ENCODE results near the gene F13A1.

Gene F13A1

DNA sequence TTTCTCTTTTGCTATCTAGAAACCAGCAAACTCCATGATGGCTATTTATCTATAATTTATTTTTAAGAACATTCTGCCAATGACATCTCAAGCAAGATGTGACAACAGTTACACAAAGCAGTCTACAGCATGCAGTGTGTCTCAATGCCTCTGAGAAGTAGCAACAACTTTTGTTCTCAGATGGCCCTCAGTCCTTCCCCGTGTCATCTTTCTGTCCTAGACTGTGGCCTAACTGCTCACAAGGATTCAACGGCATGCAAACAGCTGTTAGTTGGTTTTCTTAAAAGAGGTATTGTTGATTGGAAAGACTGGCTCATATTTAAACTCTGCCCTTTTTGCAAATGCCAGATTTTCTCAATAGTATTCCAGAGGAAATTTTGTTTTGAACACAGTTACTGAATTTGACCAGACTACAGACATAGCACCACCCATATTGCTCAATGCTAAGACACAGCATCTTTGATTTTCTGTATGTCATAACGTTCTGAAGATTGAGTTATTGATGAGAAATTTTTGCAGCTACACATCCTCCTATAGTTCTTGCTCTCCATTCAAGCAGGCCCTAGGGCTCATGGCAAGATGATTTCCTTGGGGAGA, 26.1 kb upstream of the F13A1 start:
- TF ChIP-seq, protein P1, sequence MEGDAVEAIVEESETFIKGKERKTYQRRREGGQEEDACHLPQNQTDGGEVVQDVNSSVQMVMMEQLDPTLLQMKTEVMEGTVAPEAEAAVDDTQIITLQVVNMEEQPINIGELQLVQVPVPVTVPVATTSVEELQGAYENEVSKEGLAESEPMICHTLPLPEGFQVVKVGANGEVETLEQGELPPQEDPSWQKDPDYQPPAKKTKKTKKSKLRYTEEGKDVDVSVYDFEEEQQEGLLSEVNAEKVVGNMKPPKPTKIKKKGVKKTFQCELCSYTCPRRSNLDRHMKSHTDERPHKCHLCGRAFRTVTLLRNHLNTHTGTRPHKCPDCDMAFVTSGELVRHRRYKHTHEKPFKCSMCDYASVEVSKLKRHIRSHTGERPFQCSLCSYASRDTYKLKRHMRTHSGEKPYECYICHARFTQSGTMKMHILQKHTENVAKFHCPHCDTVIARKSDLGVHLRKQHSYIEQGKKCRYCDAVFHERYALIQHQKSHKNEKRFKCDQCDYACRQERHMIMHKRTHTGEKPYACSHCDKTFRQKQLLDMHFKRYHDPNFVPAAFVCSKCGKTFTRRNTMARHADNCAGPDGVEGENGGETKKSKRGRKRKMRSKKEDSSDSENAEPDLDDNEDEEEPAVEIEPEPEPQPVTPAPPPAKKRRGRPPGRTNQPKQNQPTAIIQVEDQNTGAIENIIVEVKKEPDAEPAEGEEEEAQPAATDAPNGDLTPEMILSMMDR (IDR thresholded peaks at IDR 0.05; ENCODE audit: insufficient read depth, low read length, missing control alignments) = no peak
- H3K4me3 ChIP-seq (ENCODE audit: low read depth, low read length) = no peak overlapping the region
- POLR2A ChIA-PET = no interaction called here
- DNase-seq (ENCODE audit: low read depth, low spot score) = no peak
- CTCF ChIA-PET = no interaction called here

DNA sequence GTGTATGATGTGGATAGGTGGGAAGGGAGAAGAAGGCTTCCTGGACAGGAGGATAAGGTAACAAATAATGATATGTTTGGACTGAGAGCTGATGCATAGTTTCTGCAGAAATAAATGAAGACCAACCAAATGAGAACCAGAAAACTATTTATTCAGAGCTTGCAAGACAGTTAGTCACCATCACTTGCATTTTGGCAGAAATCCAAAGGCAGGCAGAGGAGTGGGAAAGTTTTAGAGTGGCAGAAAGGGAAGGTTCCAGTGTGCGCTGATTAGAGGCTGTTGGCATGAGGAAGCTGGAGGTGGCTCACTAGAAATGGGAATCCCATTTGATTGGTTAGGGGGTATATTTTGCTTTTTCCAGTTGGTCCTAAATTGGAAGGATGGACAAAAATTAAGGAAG, 13.0 kb upstream of the F13A1 start:
- H3K4me3 ChIP-seq (ENCODE audit: low read depth, low read length) = no peak overlapping the region
- ChIA-PET CTCF (no interaction called here), POLR2A (no interaction called here)
- peak; percentile 24 for DNase-seq (ENCODE audit: low read depth, low spot score)
- TF ChIP-seq, protein P1 (IDR thresholded peaks at IDR 0.05; ENCODE audit: insufficient read depth, low read length, missing control alignments) = no peak

- TF ChIP-seq, protein P1 (IDR thresholded peaks at IDR 0.05; ENCODE audit: insufficient read depth, low read length, missing control alignments) = no peak
- DNase-seq (ENCODE audit: low read depth, low spot score) = no peak
- H3K4me3 ChIP-seq (ENCODE audit: low read depth, low read length) = no peak overlapping the region
- ChIA-PET POLR2A (no interaction called here), CTCF (no interaction called here)
Measured at GRCh38 chr6:6332811-6333244, 12.4 kb upstream of the F13A1 start.

DNA sequence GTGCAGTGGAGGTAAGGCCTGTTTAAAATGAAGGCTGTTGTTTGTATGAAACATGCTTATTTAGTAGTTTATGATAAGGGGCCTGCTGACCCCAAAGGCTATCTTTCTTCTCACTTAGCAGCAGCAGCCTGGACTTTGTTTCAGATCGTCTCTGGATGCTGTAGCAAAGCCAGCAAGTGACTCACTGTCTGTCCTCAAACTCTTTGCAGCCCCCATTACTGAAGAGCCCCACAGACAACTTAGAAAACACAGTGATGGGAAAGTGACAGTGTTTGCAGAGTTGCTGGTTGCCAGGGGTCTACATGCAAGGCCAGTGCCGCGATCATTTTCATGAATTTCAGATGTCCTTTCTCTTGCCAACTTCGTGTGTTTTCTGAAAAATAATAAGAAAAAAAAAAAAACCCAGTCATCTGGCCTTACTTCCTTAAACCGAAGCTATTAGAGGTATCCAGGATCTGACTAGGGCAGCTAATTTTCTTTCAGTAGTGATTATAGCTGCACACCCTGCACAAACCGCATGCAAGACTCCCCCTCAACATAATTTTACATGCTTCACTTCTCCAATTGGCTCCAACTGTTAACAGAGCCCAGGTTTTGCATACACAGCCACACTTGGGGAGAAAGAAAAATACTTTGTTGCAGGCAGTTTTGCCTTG, 11.6 kb upstream of the F13A1 start:
- TF ChIP-seq, protein P1 (IDR thresholded peaks at IDR 0.05; ENCODE audit: insufficient read depth, low read length, missing control alignments) = no peak
- ChIA-PET CTCF (no interaction called here), POLR2A (no interaction called here)
- no peak for DNase-seq (ENCODE audit: low read depth, low spot score)
- no peak overlapping the region for H3K4me3 ChIP-seq (ENCODE audit: low read depth, low read length)

GRCh38 chr6:6331393-6331792, 10.9 kb upstream of the F13A1 start:
- H3K4me3 ChIP-seq (ENCODE audit: low read depth, low read length) = no peak overlapping the region
- CTCF ChIA-PET = no interaction called here

DNA sequence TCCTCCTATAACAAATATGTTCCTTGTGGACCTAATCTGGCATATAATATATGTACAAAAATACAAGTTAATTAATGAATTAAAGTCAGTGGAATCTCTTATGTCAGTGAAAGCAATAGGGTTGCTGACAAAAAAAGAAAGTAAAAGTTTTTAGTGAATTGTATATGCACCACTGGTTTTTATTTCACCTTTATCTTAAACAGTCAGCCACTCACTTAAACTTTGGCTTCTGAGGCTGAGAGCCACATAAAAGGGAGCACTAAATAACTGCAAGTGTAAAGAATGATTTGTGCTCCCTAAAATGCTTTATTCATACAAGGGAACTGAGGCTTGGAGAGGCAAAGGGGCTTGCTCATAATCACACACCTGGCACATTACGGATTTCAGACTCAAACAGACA, 9.9 kb upstream of the F13A1 start:
- CTCF ChIA-PET = no interaction called here
- TF ChIP-seq, protein P1 (IDR thresholded peaks at IDR 0.05; ENCODE audit: insufficient read depth, low read length, missing control alignments) = no peak
- DNase-seq (ENCODE audit: low read depth, low spot score) = no peak

More at GRCh38 chr6:6331393-6331792, 10.9 kb upstream of the F13A1 start:
- TF ChIP-seq, protein P1 (IDR thresholded peaks at IDR 0.05; ENCODE audit: insufficient read depth, low read length, missing control alignments) = no peak
- POLR2A ChIA-PET = no interaction called here
- no peak for DNase-seq (ENCODE audit: low read depth, low spot score)

More for the DNA sequence above, 9.9 kb upstream of the F13A1 start:
- no peak overlapping the region for H3K4me3 ChIP-seq (ENCODE audit: low read depth, low read length)
- POLR2A ChIA-PET = no interaction called here

Measured in AG04449 (cell line).